ENCODE data around the gene INSYN1. TPM values are rescaled to one million over a fixed set of nuclear protein-coding genes. Genes with fewer than 3 reads are reported as not detected.

INSYN1 gene
- total RNA-seq, 1 donor, result not detected

- DNase-seq (ENCODE audit: low read depth in 2 of 3, low spot score in 2 of 3), result no peak
Measured at GRCh38 chr15:73779974-73780373, 26.8 kb upstream of the INSYN1 start.

- no peak for DNase-seq (ENCODE audit: low read depth in 2 of 3, low spot score in 2 of 3)
Measured at GRCh38 chr15:73777741-73778140, 24.6 kb upstream of the INSYN1 start.

GRCh38 chr15:73773428-73773827 lies 20.3 kb upstream of the INSYN1 start:
- no peak for DNase-seq (ENCODE audit: low read depth in 2 of 3, low spot score in 2 of 3)

- DNase-seq (ENCODE audit: low read depth in 2 of 3, low spot score in 2 of 3), result no peak
Measured at GRCh38 chr15:73771385-73772045, 18.4 kb upstream of the INSYN1 start.

- no peak for DNase-seq (ENCODE audit: low read depth in 2 of 3, low spot score in 2 of 3)
Measured at GRCh38 chr15:73770050-73770449, 16.9 kb upstream of the INSYN1 start.

GRCh38 chr15:73767806-73768501 lies 14.8 kb upstream of the INSYN1 start:
- DNase-seq (ENCODE audit: low read depth in 2 of 3, low spot score in 2 of 3), result no peak

- no peak for DNase-seq (ENCODE audit: low read depth in 2 of 3, low spot score in 2 of 3)
Measured at GRCh38 chr15:73766598-73766997, 13.4 kb upstream of the INSYN1 start.

- DNase-seq (ENCODE audit: low read depth in 2 of 3, low spot score in 2 of 3), result no peak
Measured at GRCh38 chr15:73765778-73766177, 12.6 kb upstream of the INSYN1 start.

- DNase-seq (ENCODE audit: low read depth in 2 of 3, low spot score in 2 of 3), result no peak
Measured at GRCh38 chr15:73763931-73764330, 10.8 kb upstream of the INSYN1 start.

- no peak for DNase-seq (ENCODE audit: low read depth in 2 of 3, low spot score in 2 of 3)
Measured at GRCh38 chr15:73760330-73761329, 7.5 kb upstream of the INSYN1 start.

- DNase-seq (ENCODE audit: low read depth in 2 of 3, low spot score in 2 of 3), result no peak
Measured at GRCh38 chr15:73758461-73758860, 5.3 kb upstream of the INSYN1 start.

- DNase-seq (ENCODE audit: low read depth in 2 of 3, low spot score in 2 of 3), result no peak
Measured at GRCh38 chr15:73757571-73757970, 4.4 kb upstream of the INSYN1 start.

GRCh38 chr15:73756947-73757513 lies 3.9 kb upstream of the INSYN1 start:
- DNase-seq (ENCODE audit: low read depth in 2 of 3, low spot score in 2 of 3), result no peak

- no peak for DNase-seq (ENCODE audit: low read depth in 2 of 3, low spot score in 2 of 3)
Measured at GRCh38 chr15:73756390-73756789, 3.2 kb upstream of the INSYN1 start.

GRCh38 chr15:73755946-73756345 lies 2.8 kb upstream of the INSYN1 start:
- no peak for DNase-seq (ENCODE audit: low read depth in 2 of 3, low spot score in 2 of 3)

GRCh38 chr15:73755481-73755880 lies 2.3 kb upstream of the INSYN1 start:
- DNase-seq (ENCODE audit: low read depth in 2 of 3, low spot score in 2 of 3), result no peak

GRCh38 chr15:73754461-73754860 lies 1.3 kb upstream of the INSYN1 start:
- DNase-seq (ENCODE audit: low read depth in 2 of 3, low spot score in 2 of 3), result no peak

- peak in 2 of 3 donors; percentile 12 to 18 for DNase-seq (ENCODE audit: low read depth in 2 of 3, low spot score in 2 of 3)
Measured at GRCh38 chr15:73752806-73753193, 351 bp downstream of the INSYN1 start.

- no peak for DNase-seq (ENCODE audit: low read depth in 2 of 3, low spot score in 2 of 3)
Measured at GRCh38 chr15:73751899-73752805, 999 bp downstream of the INSYN1 start.

GRCh38 chr15:73751511-73751898 lies 1.6 kb downstream of the INSYN1 start:
- peak in 2 of 3 donors; percentile 21 to 35 for DNase-seq (ENCODE audit: low read depth in 2 of 3, low spot score in 2 of 3)
